ENCODE results near the gene NTMT2.

DNA sequence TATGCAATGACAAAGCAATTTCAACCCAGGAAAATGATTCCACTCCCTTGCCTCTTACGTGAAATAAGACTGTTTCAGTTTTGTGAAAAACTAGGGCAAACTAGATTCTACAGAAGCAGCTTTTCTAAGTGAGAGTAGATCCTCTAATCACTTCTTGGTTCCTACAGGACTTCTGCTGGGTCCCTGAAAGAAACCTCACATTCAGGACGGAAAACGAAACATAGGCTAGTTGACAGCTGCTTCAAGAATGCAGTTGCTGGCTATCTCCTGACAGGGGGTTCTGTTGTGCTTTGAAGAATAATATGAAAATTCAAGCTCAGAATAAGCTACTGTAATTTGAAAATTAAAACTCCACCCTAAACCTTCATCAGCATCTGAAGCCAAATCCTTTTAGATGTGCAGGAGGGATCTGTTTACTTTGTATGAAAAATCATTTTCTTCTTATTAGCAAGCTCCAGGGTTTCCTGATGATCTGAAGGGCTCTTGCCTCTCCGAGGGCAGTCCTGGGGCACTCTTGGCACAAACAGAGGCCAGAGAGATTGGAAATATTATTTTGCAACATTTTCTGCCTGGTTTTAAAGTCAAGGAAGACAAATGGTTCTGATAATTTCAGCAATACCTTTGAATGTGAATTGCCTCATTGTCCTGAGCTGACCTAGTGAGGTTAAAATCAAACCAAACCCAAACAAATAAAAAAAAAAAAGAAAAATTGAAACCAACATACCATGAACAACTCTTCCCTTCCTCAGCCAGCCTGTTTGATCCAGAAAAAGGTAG is 55.0 kb downstream of the NTMT2 start:
- TF ChIP-seq FOXA1 (IDR thresholded peaks at IDR 0.05), result no peak
- no peak for TF ChIP-seq LEF1 (IDR thresholded peaks at IDR 0.05; ENCODE audit: borderline replicate concordance)
- no peak for TF ChIP-seq NFRKB (IDR thresholded peaks at IDR 0.05)
- no peak for TF ChIP-seq SUZ12 (IDR thresholded peaks at IDR 0.05)
- no peak for TF ChIP-seq SP1 (IDR thresholded peaks at IDR 0.05)
- TF ChIP-seq FOXM1 (IDR thresholded peaks at IDR 0.05; ENCODE audit: borderline replicate concordance), result no peak
- no peak for TF ChIP-seq ARNT (IDR thresholded peaks at IDR 0.05)
- no peak for TF ChIP-seq ZNF384 (IDR thresholded peaks at IDR 0.05)
- TF ChIP-seq BHLHE40 (IDR thresholded peaks at IDR 0.05; ENCODE audit: borderline replicate concordance), result no peak
- TF ChIP-seq HDGF (IDR thresholded peaks at IDR 0.05; ENCODE audit: borderline replicate concordance), result no peak
- no peak for TF ChIP-seq ELF4 (IDR thresholded peaks at IDR 0.05)

Data from HEK293T (cell line).